Chondrocyte (in vitro differentiated cells): ENCODE data around the gene S1PR2. TPM values are rescaled to one million over a fixed set of nuclear protein-coding genes. Genes with fewer than 3 reads are reported as not detected.
"Not testable (repeated sequence)": the region's sequence is repeated elsewhere in the genome, so short reads cannot be mapped to it uniquely, and the experiment has no call there.

Experiments used
- DNase-seq: peaks from one replicate; pipeline ENCODE4 v3.0.0; 2021; ENCODE audit warnings: mixed read lengths, low spot score
- H3K27ac Mint-ChIP-seq: one replicate; pipeline ENCODE4 v1.8.0; 2021; ENCODE audit warnings: mild to moderate bottlenecking, moderate library complexity, mixed read lengths; ENCODE audit not compliant: unreplicated experiment
- H3K27me3 Mint-ChIP-seq: 2 replicates; pipeline ENCODE4 v1.8.0; 2021; ENCODE audit warnings: low read depth, mixed read lengths
- H3K36me3 Mint-ChIP-seq: 2 replicates; pipeline ENCODE4 v1.8.0; 2021; ENCODE audit warnings: low read depth, mixed read lengths
- H3K4me1 Mint-ChIP-seq: 2 replicates; pipeline ENCODE4 v1.8.0; 2021; ENCODE audit warnings: low read depth, mild to moderate bottlenecking, mixed read lengths
- H3K4me3 Mint-ChIP-seq: one replicate; pipeline ENCODE4 v1.8.0; 2021; ENCODE audit warnings: mild to moderate bottlenecking, moderate library complexity, mixed read lengths; ENCODE audit not compliant: unreplicated experiment
- H3K9me3 Mint-ChIP-seq: 2 replicates; pipeline ENCODE4 v1.8.0; 2021; ENCODE audit warnings: low read depth, mixed read lengths
- total RNA-seq: library from RNA; stranded (reverse); gene quantifications from 3 replicates; pipeline ENCODE4 v1.2.1, GENCODE V29; 2021
- TF ChIP-seq, protein P1 (sequence below): fragments of 200-600 bp; sonication (generic); IDR thresholded peaks from 2 replicates; pipeline ENCODE4 v1.5.0; 2021; ENCODE audit warnings: antibody characterized with exemption, mild to moderate bottlenecking, moderate library complexity

S1PR2 gene
- total RNA-seq, 1 donor from 2014 or later: 12.0 TPM

DNA sequence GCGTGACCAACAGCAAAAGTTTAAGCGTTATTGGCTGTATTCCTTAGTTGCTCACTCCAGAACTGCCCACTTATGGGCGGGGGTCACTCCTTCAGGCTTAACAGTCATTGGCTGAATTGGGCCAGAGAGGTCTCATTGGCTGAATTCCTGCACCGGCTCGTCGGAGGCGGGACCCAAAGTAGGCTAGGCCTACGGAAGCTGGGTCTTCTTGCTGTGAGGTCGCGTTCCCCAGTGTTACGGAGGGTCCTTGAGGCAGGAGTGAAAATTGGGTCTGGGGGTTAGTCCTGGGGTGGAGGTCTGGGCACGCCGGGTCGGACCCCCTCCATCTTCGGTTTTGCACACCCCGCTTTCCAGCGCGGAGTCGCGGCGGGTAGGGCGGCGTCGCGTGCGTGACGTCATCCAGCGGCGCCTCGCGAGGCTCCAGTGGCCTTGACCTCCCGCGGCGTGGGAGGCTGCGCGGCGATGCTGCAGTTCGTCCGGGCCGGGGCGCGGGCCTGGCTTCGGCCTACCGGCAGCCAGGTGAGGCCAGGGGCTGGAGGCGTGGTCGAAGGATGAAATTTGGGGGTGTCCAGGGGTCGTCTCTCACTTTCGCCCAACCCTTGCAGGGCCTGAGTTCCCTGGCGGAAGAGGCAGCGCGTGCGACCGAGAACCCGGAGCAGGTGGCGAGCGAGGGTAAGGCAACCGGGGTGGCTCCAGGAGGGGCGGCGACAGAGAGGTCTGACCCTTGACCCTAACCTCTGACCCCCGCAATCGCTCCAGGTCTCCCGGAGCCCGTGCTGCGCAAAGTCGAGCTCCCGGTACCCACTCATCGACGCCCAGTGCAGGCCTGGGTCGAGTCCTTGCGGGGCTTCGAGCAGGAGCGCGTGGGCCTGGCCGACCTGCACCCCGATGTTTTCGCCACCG is 20.9 kb upstream of the S1PR2 start, which contains the start of gene MRPL4:
TSS of gene MRPL4 (plus strand) at position 423 of the 903 bp plus-strand sequence. CDS start at position 463, 40 bp downstream.
- H3K4me1 Mint-ChIP-seq: peaks cover 21% of the 10 kb centered on the region
- TF ChIP-seq, protein P1, sequence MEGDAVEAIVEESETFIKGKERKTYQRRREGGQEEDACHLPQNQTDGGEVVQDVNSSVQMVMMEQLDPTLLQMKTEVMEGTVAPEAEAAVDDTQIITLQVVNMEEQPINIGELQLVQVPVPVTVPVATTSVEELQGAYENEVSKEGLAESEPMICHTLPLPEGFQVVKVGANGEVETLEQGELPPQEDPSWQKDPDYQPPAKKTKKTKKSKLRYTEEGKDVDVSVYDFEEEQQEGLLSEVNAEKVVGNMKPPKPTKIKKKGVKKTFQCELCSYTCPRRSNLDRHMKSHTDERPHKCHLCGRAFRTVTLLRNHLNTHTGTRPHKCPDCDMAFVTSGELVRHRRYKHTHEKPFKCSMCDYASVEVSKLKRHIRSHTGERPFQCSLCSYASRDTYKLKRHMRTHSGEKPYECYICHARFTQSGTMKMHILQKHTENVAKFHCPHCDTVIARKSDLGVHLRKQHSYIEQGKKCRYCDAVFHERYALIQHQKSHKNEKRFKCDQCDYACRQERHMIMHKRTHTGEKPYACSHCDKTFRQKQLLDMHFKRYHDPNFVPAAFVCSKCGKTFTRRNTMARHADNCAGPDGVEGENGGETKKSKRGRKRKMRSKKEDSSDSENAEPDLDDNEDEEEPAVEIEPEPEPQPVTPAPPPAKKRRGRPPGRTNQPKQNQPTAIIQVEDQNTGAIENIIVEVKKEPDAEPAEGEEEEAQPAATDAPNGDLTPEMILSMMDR: no peak
- peak within 1 kb of the TSS; percentile 95 for H3K27ac Mint-ChIP-seq
- H3K9me3 Mint-ChIP-seq: no peaks in the 10 kb centered on the region
- DNase-seq: peak; percentile 94
- peaks cover 15% of the 10 kb centered on the region for H3K36me3 Mint-ChIP-seq
- H3K4me3 Mint-ChIP-seq: peak within 1 kb of the TSS; percentile 93
- H3K27me3 Mint-ChIP-seq: no peaks in the 10 kb centered on the region

DNA sequence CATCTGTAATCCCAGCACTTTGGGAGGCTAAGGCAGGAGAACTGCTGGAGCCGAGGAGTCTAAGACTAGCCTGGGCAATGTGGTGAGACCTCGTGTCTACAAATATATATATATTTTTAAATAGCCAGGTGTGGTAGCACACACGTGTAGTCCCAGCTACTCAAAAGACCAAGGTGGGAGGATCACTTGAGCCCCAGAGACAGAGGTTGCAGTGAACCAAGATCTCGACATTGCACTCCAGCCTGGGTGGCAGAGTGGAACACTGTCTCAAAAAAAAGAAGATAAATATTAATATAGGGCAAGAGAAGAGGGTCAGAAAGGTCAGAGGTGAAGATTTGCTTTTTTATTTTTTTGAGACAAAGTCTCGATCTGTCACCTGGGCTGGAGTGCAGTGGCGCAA is 15.4 kb upstream of the S1PR2 start:
- DNase-seq: no peak
- no peaks in the 10 kb centered on the region for H3K27me3 Mint-ChIP-seq
- H3K4me3 Mint-ChIP-seq: no peak overlapping the region
- H3K36me3 Mint-ChIP-seq: no peaks in the 10 kb centered on the region
- peaks cover 10% of the 10 kb centered on the region for H3K4me1 Mint-ChIP-seq
- no peak overlapping the region for H3K27ac Mint-ChIP-seq
- TF ChIP-seq, protein P1: no peak
- no peaks in the 10 kb centered on the region for H3K9me3 Mint-ChIP-seq

DNA sequence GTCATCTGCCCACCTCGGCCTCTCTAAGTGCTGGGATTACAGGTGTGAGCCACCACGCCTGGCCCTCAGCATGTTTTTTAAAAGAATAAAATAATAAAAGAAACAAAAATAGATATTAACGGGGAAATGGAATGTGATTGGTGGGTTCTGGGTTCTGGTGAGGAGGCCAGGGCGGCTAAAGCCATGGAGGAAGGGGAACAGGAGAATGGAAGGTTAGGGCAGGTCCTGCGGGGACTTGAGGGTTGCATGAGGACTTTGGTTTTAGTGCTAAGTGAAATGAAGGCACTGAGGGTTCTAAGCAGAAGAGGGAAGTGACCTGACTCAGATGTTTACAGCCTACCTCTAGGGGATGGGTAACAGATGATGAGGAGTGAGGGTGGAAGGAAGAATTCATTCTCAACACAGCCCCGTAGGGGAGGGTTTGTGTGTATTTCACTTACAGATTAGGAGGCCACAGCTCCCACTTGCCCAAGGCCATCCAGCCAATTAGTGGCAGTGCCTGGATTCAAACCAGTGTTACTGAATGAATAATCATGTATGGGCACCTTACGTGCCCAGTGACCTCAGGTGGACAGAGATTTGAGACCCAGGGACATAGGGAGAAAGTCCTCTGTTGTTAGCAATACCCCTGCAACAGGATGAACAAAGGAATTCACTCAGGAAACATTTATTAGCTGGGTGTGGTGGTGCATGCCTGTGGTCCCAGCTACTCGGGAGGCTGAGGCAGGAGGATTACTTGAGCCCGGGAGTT is 14.2 kb upstream of the S1PR2 start:
- Mint-ChIP-seq H3K4me1 (peaks cover 6% of the 10 kb centered on the region), H3K36me3 (no peaks in the 10 kb centered on the region), H3K27me3 (no peaks in the 10 kb centered on the region), H3K9me3 (no peaks in the 10 kb centered on the region), H3K27ac (no peak overlapping the region), H3K4me3 (no peak overlapping the region)
- DNase-seq: no peak
- TF ChIP-seq, protein P1: no peak

DNA sequence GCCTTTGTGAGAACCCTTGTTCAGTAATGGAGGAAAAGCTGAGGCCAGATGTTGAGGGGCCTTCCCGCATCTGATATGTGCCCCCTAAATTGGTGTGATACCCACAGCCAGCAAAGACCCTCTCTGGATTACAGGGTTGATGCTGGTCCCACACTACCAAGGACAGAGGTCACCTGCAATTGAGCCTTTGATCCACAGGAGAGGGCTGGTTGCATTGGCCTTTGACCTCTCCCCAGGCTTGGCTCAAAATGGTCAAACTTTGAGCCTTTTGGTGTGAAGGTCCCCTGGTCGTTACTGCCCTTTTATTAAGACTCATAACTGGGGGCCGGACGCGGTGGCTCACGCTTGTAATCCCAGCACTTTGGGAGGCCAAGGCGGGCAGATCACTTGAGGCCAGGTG is 12.5 kb upstream of the S1PR2 start:
- Mint-ChIP-seq H3K4me3 (no peak overlapping the region), H3K9me3 (no peaks in the 10 kb centered on the region), H3K36me3 (no peaks in the 10 kb centered on the region), H3K27ac (no peak overlapping the region), H3K27me3 (no peaks in the 10 kb centered on the region), H3K4me1 (peaks cover 5% of the 10 kb centered on the region)
- TF ChIP-seq, protein P1: no peak
- no peak for DNase-seq

DNA sequence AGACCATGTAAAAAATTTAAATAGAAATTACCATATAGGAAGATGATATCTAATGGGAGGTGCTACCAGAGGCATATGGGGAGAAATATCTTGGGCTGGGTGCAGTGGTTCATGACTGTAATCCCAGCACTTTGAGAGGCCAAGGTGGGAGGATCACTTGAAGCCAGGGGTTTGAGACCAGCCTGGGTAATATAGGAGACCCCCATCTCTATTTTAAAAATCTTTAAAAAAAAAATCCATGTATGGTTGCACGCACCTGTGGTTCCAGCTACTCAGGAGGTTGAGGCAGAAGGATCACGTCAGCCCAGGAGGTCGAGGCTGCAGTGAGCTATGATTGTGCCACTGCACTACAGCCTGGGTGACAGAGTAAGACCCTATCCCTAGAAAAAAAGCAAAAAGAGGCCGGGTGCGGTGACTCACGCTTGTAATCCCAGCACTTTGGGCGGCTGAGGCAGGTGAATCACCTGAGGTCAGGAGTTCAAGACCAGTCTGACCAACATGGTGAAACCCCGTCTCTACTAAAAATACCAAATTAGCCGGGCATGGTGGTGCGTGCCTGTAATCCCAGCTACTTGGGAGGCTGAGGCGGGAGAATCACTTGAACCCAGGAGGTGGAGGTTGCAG is 10.8 kb upstream of the S1PR2 start:
- H3K4me3 Mint-ChIP-seq, H3K27me3 Mint-ChIP-seq, H3K36me3 Mint-ChIP-seq, DNase-seq, H3K27ac Mint-ChIP-seq, H3K9me3 Mint-ChIP-seq: not testable (repeated sequence)
- peaks cover 13% of the 10 kb centered on the region for H3K4me1 Mint-ChIP-seq
